Stomach (tissue), 4 donors: ENCODE results near the gene SP3.

Source experiments
- EP300 ChIP-seq: sonication (generic); formaldehyde crosslinking; IDR thresholded peaks from one replicate; pipeline ENCODE4 v1.6.1; 2017; ENCODE audit warnings: antibody characterized with exemption
- POLR2A ChIP-seq, 4 donors: fragments of 450-650 bp; IDR thresholded peaks; one replicate each; pipeline ENCODE4 v1.6.1; 2016; ENCODE audit warnings: antibody characterized with exemption in 4 of 4, control low read depth in 2 of 4, mild to moderate bottlenecking in 1 of 4, moderate library complexity in 1 of 4
- POLR2AphosphoS5 ChIP-seq, 3 donors: sonication (generic); formaldehyde crosslinking; IDR thresholded peaks; one replicate each; pipeline ENCODE4 v1.6.1; 2016; ENCODE audit warnings: antibody characterized with exemption in 3 of 3

- no peak for TF ChIP-seq EP300
- no peak for TF ChIP-seq POLR2AphosphoS5 (IDR thresholded peaks at IDR 0.05)
- no peak for TF ChIP-seq POLR2A (IDR thresholded peaks at IDR 0.05)
Measured at GRCh38 chr2:173948842-173949241, 16.3 kb downstream of the SP3 start.
